HAP-1 (cell line): Measurements from ENCODE around the gene COL13A1.

Experiments
- DNase-seq, 2 experiments: peaks; one replicate each; pipeline ENCODE4 v3.0.0-alpha.2; 2016 to 2020; ENCODE audit warnings: low spot score in 2 of 2
- H3K27me3 ChIP-seq: fragments of 250-450 bp; sonication (Bioruptor Pico); 2 replicates; pipeline ENCODE4 v1.5.1; 2020; ENCODE audit warnings: low read depth, mild to moderate bottlenecking, moderate library complexity
- H3K36me3 ChIP-seq: fragments of 250-450 bp; sonication (Bioruptor Pico); replicated peaks from 2 replicates; pipeline ENCODE4 v1.5.1; 2020; ENCODE audit warnings: mild to moderate bottlenecking
- H3K4me1 ChIP-seq: fragments of 250-450 bp; sonication (Bioruptor Pico); 2 replicates; pipeline ENCODE4 v1.5.1; 2020; ENCODE audit warnings: mild to moderate bottlenecking
- H3K4me3 ChIP-seq: fragments of 250-450 bp; sonication (Bioruptor Pico); 2 replicates; pipeline ENCODE4 v1.5.1; 2020; ENCODE audit warnings: mild to moderate bottlenecking, moderate library complexity
- H3K9me3 ChIP-seq: fragments of 250-450 bp; sonication (Bioruptor Pico); 2 replicates; pipeline ENCODE4 v1.5.1; 2020; ENCODE audit warnings: mild to moderate bottlenecking, moderate library complexity
- in situ Hi-C: fragments of 300-500 bp; cut with MboI; formaldehyde crosslinking; loops from 3 replicates; pipeline ENCODE4 v1.14.3; 2020; ENCODE audit warnings: low sequenced_read_pairs, inconsistent platforms, mixed read lengths

The COL13A1 gene

GRCh38 chr10:69960988-69961880 is 159.5 kb downstream of the COL13A1 start:
- H3K27me3 ChIP-seq: no peaks in the 10 kb centered on the region; the same call in 1 of the 2 replicates
- no peaks in the 10 kb centered on the region for H3K9me3 ChIP-seq
- no peaks in the 10 kb centered on the region for H3K36me3 ChIP-seq
- DNase-seq: peak in 1 of 2 experiments; percentile 33
- H3K4me1 ChIP-seq: no peaks in the 10 kb centered on the region
- in situ Hi-C loops: no loop called here
- no peak overlapping the region for H3K4me3 ChIP-seq

DNA sequence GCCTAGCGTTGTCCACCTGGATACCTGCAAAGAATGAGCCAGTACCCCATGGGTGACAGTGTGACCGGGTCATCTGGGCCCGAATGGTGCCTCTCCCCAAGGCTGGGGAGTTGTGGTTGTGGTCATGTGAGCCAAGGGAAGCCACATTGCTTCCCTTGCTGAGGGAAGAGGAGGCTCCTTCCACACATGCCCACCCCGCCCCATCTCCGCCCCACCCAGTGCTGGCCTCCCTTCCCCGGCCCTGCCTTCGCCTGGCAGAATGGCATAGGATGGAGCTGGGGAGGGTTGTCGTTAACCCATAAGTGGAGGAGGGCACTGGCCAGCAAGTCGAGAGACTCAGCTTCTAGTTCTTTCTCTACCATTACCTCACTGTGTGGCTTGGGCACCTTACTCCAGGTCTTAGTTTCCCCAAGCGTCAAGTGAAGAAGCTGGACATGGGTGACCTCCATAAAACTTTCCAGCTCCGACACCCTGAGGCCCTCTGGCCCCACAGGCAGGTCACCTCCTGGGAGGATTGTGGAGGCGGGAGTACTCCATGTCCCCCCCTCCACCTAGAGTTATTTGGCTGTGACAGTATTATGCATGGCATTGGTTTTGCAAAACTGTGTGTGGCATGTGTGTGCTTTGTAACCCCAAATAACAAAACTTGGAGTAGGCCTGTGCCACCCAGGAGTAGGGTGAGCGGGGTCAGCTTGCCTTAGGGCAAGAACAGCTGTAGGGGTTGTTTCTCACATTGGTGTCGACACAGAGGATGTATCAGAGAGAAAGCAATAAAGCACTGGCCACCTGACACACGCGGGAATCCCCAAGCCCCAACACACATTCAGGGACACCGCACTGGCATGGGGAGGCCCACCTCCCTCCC is 160.4 kb downstream of the COL13A1 start:
- no peaks in the 10 kb centered on the region for H3K4me1 ChIP-seq
- H3K36me3 ChIP-seq: no peaks in the 10 kb centered on the region
- H3K9me3 ChIP-seq: no peaks in the 10 kb centered on the region
- no peak for DNase-seq
- H3K4me3 ChIP-seq: no peak overlapping the region
- H3K27me3 ChIP-seq: no peaks in the 10 kb centered on the region; the same call in 1 of the 2 replicates
- in situ Hi-C loops: no loop called here

- Histone ChIP-seq H3K27me3 (no peaks in the 10 kb centered on the region), H3K4me1 (no peaks in the 10 kb centered on the region), H3K36me3 (no peaks in the 10 kb centered on the region), H3K4me3 (no peak overlapping the region), H3K9me3 (no peaks in the 10 kb centered on the region)
- no peak for DNase-seq
- in situ Hi-C loops: no loop called here
Observed at GRCh38 chr10:69962746-69963135, 161.0 kb downstream of the COL13A1 start.

DNA sequence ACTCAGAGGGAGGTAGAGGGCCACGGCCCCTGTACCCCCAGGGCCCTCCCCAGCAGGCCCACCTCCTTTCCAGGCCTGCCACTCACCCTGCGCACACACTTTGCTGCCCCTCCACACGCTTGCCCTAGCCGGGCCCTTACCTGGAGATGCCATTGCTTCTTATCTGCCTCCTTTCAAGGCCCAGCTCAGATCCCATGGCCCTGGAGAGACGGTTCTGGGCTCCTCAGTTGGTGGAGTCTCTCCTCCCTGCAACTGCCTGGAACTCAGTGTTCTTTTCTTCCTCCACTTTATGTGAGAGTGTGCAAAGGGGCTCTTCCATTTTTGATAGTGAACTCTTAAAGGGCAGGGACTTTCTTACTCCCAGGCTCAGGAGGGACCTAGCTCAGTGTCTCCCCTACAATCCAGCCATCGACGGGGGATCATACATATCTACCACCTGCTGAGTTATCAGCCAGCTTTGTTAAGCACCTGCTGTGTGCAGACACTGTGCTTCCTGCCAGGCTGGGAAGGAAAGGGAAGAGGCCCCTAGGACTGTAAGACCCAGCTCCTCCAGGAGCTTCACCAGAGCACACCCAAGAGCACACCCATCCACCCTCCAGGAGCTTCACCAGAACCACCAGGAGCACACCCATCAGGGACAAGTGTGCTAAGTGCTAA is 161.6 kb downstream of the COL13A1 start:
- DNase-seq: no peak
- H3K4me1 ChIP-seq: no peaks in the 10 kb centered on the region
- in situ Hi-C loops: no loop called here
- no peaks in the 10 kb centered on the region for H3K36me3 ChIP-seq
- no peaks in the 10 kb centered on the region for H3K27me3 ChIP-seq
- H3K9me3 ChIP-seq: no peaks in the 10 kb centered on the region
- no peak overlapping the region for H3K4me3 ChIP-seq

DNA sequence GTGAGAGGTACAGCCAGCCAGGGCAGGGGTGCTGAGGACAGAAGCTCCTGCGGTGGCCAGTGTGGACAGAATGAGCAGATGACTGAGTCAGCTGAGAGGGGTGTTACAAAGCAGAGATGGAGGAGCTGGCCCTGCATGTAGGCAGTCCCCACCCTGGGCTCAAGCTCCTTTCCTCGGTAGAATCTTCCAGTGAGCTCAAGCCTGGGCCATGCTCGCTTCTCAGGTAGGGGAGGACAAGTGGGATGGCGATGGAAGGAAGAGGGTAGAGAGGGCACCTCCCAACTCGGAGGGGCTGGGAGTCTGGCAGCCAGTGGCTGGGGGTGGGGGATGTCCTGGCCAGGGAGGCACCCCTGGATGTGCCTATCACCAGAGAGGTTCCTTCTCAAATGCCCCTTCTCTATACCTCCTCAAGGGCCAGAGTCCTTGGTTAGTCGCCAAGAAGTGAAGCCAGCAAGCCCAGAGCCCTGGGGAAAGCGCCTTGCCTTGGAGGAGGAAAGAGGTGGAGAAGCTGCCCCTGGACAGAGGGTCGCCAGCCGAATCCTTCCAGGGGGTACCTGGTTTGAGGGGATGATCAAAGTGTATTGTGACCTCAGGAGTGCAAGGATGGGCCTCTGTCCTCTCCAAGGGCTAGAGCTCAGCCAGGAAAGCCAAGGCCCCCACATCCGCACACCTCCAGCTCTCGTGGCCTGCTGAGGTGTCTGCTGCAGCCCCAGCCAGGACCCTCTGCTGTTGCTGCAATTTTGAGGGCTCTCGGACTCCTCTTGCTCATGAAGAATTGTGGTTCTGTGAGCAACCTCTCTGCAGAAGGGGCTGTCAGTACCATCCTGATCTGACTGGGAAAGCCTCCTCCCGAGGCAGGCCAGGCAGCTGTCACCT is 162.4 kb downstream of the COL13A1 start:
- in situ Hi-C loops: no loop called here

DNA sequence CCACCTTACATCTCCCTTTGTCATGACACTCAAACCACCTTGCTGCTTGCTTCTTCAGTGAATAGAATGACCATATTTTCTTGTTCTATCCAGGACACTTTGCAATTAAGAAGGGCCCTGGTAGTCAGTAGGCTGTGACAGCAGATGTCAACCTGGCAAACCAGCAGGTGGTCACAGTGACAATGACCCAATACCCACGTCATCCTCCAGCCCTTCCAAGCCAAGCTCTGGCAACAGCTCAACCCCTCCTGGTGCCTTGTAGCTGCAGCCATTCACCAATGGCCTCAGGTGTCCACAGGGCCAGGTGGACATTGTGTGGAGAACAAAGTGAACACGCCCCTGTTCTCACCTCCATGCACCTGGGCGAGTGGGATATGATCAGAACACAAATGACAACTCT is 163.4 kb downstream of the COL13A1 start:
- DNase-seq: no peak
- no peaks in the 10 kb centered on the region for H3K36me3 ChIP-seq
- H3K9me3 ChIP-seq: no peaks in the 10 kb centered on the region
- H3K27me3 ChIP-seq: peaks cover 4% of the 10 kb centered on the region; the same call in 1 of the 2 replicates
- in situ Hi-C loops: no loop called here
- no peak overlapping the region for H3K4me3 ChIP-seq
- no peaks in the 10 kb centered on the region for H3K4me1 ChIP-seq

More for the DNA sequence above, 162.4 kb downstream of the COL13A1 start:
- H3K9me3 ChIP-seq: no peaks in the 10 kb centered on the region
- H3K4me1 ChIP-seq: no peaks in the 10 kb centered on the region
- H3K36me3 ChIP-seq: no peaks in the 10 kb centered on the region
- DNase-seq: no peak
- no peak overlapping the region for H3K4me3 ChIP-seq
- H3K27me3 ChIP-seq: no peaks in the 10 kb centered on the region

GRCh38 chr10:69965919-69966662 is 164.4 kb downstream of the COL13A1 start:
- peaks cover 11% of the 10 kb centered on the region for H3K27me3 ChIP-seq
- no peaks in the 10 kb centered on the region for H3K36me3 ChIP-seq
- H3K4me3 ChIP-seq: no peak overlapping the region
- H3K9me3 ChIP-seq: no peaks in the 10 kb centered on the region
- DNase-seq: no peak
- no peaks in the 10 kb centered on the region for H3K4me1 ChIP-seq
- in situ Hi-C loops: no loop called here

GRCh38 chr10:69968830-69969229 is 167.1 kb downstream of the COL13A1 start:
- no peak for DNase-seq
- in situ Hi-C loops: no loop called here
- H3K4me1 ChIP-seq: no peaks in the 10 kb centered on the region
- H3K27me3 ChIP-seq: peaks cover 29% of the 10 kb centered on the region
- no peak overlapping the region for H3K4me3 ChIP-seq
- no peaks in the 10 kb centered on the region for H3K36me3 ChIP-seq
- no peaks in the 10 kb centered on the region for H3K9me3 ChIP-seq

DNA sequence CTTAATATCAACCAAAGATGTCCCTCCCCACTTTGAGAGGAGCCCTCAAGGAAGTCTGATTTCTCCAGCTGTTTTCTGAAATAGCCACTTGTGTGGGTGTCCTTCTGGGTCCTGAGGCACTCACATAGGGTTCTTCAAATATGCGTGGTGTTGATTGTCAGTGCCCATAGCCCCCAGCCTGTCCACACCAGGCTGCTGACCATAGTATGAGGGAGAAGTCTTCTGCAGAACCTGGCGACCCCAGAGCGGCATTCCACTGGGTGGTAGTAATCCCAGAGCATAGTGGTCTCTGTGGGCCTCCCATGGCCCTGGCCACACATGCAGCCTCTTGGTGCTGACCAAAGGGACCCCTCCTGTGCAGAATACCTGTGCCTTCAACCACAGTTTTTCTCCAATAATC is 168.3 kb downstream of the COL13A1 start:
- no peaks in the 10 kb centered on the region for H3K36me3 ChIP-seq
- no peaks in the 10 kb centered on the region for H3K4me1 ChIP-seq
- H3K4me3 ChIP-seq: no peak overlapping the region
- in situ Hi-C loops: no loop called here
- no peak for DNase-seq
- H3K27me3 ChIP-seq: peaks cover 34% of the 10 kb centered on the region
- H3K9me3 ChIP-seq: no peaks in the 10 kb centered on the region

DNA sequence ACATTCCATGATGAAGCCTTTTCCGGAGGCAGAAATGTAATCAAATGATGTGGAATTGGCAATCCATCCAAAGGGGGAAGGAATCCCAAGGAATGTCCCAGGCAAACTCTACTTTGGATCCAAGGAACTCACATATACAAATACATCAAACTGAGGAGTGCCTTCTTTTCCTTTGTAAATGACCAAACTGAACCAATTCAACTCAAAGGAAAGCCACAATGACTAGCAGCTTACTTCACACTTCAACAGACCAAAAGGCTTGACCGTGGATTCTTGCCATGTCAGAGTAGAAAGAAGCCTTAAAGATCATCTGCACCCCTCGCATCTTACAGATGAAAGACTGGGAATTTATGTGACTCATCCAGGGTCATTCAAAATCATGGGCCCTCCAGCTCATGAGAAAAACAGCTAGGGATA is 171.3 kb downstream of the COL13A1 start:
- Histone ChIP-seq H3K4me1 (no peaks in the 10 kb centered on the region), H3K27me3 (peaks cover 47% of the 10 kb centered on the region), H3K36me3 (no peaks in the 10 kb centered on the region), H3K4me3 (no peak overlapping the region), H3K9me3 (no peaks in the 10 kb centered on the region)
- in situ Hi-C loops: no loop called here
- no peak for DNase-seq

DNA sequence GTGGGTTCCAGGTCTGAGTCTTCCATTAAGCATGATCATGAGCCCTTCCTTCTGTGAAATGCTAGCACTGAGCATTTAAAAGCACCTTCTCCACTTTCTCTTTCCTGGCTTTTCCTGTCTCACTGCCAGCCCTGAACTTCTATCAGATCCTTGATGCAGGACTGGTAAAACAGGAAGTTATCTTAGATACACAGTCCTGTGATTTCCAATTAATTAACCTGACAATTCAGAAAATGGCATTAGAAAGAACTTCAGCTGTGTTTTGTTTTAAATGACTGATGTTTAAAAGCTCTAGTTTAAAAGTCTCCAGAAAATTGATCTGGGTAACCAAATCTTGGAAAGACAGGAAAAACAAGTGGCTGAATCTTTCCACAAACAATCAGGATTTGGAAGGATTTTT is 172.0 kb downstream of the COL13A1 start:
- no peaks in the 10 kb centered on the region for H3K36me3 ChIP-seq
- no peak for DNase-seq
- no peak overlapping the region for H3K4me3 ChIP-seq
- H3K4me1 ChIP-seq: no peaks in the 10 kb centered on the region
- H3K9me3 ChIP-seq: no peaks in the 10 kb centered on the region
- peaks cover 47% of the 10 kb centered on the region for H3K27me3 ChIP-seq
- in situ Hi-C loops: no loop called here

- DNase-seq: no peak
- in situ Hi-C loops: no loop called here
- H3K27me3 ChIP-seq: peaks cover 47% of the 10 kb centered on the region
- H3K4me1 ChIP-seq: no peaks in the 10 kb centered on the region
- no peaks in the 10 kb centered on the region for H3K9me3 ChIP-seq
- H3K36me3 ChIP-seq: no peaks in the 10 kb centered on the region
- no peak overlapping the region for H3K4me3 ChIP-seq
Observed at GRCh38 chr10:69974551-69975155, 172.9 kb downstream of the COL13A1 start.
